Measurements from ENCODE around the gene FRK. TPM values are rescaled to one million over a fixed set of nuclear protein-coding genes. Genes with fewer than 3 reads are reported as not detected.
"Not testable (repeated sequence)": the region's sequence is repeated elsewhere in the genome, so short reads cannot be mapped to it uniquely, and the experiment has no call there.

Gene FRK
- polyA plus RNA-seq, 3 donors from 2014 or later: not detected

GRCh38 chr6:115909923-115910546 is 150.7 kb downstream of the FRK start:
- Mint-ChIP-seq H3K9me3 (peaks cover 0 to 4% (median 0%) of the 10 kb centered on the region in 6 donors), H3K27ac (no peak overlapping the region), H3K4me1 (no peaks in the 10 kb centered on the region), H3K4me3 (no peak overlapping the region), H3K27me3 (ENCODE audit: low read depth in 3 of 3) (peaks cover 0 to 4% (median 1%) of the 10 kb centered on the region in 3 donors), H3K36me3 (no peaks in the 10 kb centered on the region)
- DNase-seq: no peak

DNA sequence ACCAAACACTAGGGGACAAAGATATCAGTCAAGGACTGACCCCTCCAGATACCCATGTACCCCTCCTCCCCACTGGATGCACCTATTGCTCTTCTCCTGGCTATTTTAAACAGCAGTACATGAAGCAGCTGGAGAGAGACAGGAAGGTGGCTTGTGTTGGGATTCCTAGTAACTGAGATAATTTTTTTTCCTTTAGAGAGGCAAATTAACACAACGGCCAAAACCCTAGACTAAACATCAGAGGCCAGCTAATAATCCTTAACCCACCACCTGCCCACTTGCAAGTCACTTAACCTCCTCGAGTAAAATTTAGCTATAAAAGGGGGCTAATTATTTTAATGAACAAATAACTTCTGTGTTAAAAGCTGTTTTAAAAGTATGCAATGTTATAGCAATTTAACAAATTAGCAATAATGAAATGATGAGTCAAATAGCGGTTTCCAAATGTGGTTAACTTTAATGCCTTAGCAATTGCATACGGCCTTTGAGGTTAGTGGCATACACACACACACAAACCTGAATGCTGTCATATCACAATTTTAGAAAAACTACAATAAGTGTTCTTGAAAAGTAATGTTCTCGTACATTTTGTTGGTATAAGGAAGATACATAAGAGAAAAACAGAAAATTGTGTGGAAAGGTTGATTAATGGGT is 151.7 kb downstream of the FRK start:
- Mint-ChIP-seq H3K4me1 (no peaks in the 10 kb centered on the region), H3K36me3 (no peaks in the 10 kb centered on the region), H3K4me3 (no peak overlapping the region)

DNA sequence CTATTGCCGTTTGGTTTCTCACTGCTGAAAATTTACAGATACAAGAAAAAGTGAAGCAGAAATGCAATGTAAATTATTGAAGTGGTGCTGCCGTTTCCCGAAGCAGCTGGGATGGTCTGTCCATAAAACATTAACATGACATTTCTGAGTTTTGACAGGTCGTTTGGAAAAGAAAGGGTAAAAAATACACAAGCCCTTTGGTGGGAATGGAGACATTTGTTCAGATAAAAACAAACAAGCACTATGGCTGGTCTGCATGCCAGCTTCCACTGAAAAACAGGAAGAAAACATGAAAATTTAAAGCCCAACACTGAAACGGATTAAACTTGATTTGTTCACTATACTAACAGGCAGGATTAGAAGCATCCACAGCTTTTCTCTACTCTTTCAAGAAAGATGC is 155.2 kb downstream of the FRK start:
- Mint-ChIP-seq H3K4me1 (no peaks in the 10 kb centered on the region), H3K9me3 (peaks cover 0 to 1% (median 0%) of the 10 kb centered on the region in 6 donors), H3K27ac (no peak overlapping the region), H3K27me3 (ENCODE audit: low read depth in 3 of 3) (peaks cover 0 to 3% (median 2%) of the 10 kb centered on the region in 3 donors), H3K36me3 (no peaks in the 10 kb centered on the region), H3K4me3 (no peak overlapping the region)
- DNase-seq: no peak

More for the DNA sequence above, 151.7 kb downstream of the FRK start:
- Mint-ChIP-seq H3K9me3 (peaks cover 0 to 3% (median 0%) of the 10 kb centered on the region in 6 donors), H3K27me3 (ENCODE audit: low read depth in 3 of 3) (peaks cover 0 to 4% (median 1%) of the 10 kb centered on the region in 3 donors), H3K27ac (no peak overlapping the region)
- no peak for DNase-seq

- Mint-ChIP-seq H3K4me3 (no peak overlapping the region), H3K27ac (no peak overlapping the region), H3K4me1 (no peaks in the 10 kb centered on the region), H3K9me3 (no peaks in the 10 kb centered on the region), H3K36me3 (no peaks in the 10 kb centered on the region), H3K27me3 (ENCODE audit: low read depth in 3 of 3) (peaks cover 0 to 3% (median 0%) of the 10 kb centered on the region in 3 donors)
- no peak for DNase-seq
These were observed 158.3 kb downstream of the FRK start for GRCh38 chr6:115902436-115902835.

- H3K4me3 Mint-ChIP-seq: no peak overlapping the region
- no peak for DNase-seq
- peaks cover 0 to 4% (median 0%) of the 10 kb centered on the region in 3 donors for H3K27me3 Mint-ChIP-seq (ENCODE audit: low read depth in 3 of 3)
- H3K36me3 Mint-ChIP-seq: no peaks in the 10 kb centered on the region
- no peaks in the 10 kb centered on the region for H3K9me3 Mint-ChIP-seq
- H3K27ac Mint-ChIP-seq: no peak overlapping the region
- no peaks in the 10 kb centered on the region for H3K4me1 Mint-ChIP-seq
These were observed 158.8 kb downstream of the FRK start for GRCh38 chr6:115901896-115902295.

GRCh38 chr6:115899730-115900282 is 160.9 kb downstream of the FRK start:
- Mint-ChIP-seq H3K4me3 (no peak overlapping the region), H3K4me1 (no peaks in the 10 kb centered on the region), H3K27me3 (ENCODE audit: low read depth in 3 of 3) (peaks cover 0 to 7% (median 0%) of the 10 kb centered on the region in 3 donors), H3K36me3 (no peaks in the 10 kb centered on the region), H3K27ac (no peak overlapping the region), H3K9me3 (no peaks in the 10 kb centered on the region)
- DNase-seq: no peak

- peaks cover 0 to 8% (median 0%) of the 10 kb centered on the region in 3 donors for H3K27me3 Mint-ChIP-seq (ENCODE audit: low read depth in 3 of 3)
- no peaks in the 10 kb centered on the region for H3K4me1 Mint-ChIP-seq
- no peak overlapping the region for H3K27ac Mint-ChIP-seq
- no peak overlapping the region for H3K4me3 Mint-ChIP-seq
- DNase-seq: no peak
- no peaks in the 10 kb centered on the region for H3K9me3 Mint-ChIP-seq
- H3K36me3 Mint-ChIP-seq: no peaks in the 10 kb centered on the region
These were observed 162.4 kb downstream of the FRK start for GRCh38 chr6:115898246-115898645.

DNA sequence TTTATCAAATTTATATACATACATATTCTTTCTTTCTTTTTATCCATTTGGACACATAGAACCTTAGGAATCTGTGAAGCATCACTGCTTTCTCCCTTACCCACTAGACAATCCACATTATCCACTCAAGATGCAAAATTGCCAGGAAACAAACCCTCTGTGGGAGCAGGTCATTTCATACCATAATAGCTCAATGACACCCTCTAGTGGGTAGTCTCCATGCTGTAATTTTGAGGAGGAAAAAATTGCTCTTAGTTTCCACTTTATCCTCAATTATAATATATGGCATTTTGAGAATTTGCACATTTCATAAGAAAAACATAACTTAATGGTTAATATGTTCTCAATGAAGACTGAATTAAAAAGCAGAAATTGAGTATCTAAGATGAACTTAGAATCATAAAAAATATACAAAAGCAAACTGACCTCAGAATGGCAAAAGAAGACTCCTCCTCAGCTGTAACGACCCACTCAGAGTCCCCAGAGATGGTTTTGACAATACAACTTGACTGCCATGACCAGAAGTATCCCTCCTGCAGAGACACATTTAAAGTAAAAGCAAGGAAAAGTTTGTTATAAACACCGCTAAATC is 164.1 kb downstream of the FRK start:
- H3K4me3 Mint-ChIP-seq: no peak overlapping the region
- H3K27ac Mint-ChIP-seq: no peak overlapping the region
- peaks cover 0 to 6% (median 0%) of the 10 kb centered on the region in 3 donors for H3K27me3 Mint-ChIP-seq (ENCODE audit: low read depth in 3 of 3)

GRCh38 chr6:115894426-115894992 is 166.2 kb downstream of the FRK start:
- no peak for DNase-seq
- H3K27me3 Mint-ChIP-seq (ENCODE audit: low read depth in 3 of 3): peaks cover 0 to 6% (median 0%) of the 10 kb centered on the region in 3 donors
- H3K4me3 Mint-ChIP-seq: no peak overlapping the region
- no peaks in the 10 kb centered on the region for H3K36me3 Mint-ChIP-seq
- no peaks in the 10 kb centered on the region for H3K4me1 Mint-ChIP-seq
- H3K9me3 Mint-ChIP-seq: peaks cover 0 to 7% (median 0%) of the 10 kb centered on the region in 6 donors
- no peak overlapping the region for H3K27ac Mint-ChIP-seq

More for the DNA sequence above, 164.1 kb downstream of the FRK start:
- H3K36me3 Mint-ChIP-seq: no peaks in the 10 kb centered on the region
- H3K4me1 Mint-ChIP-seq: no peaks in the 10 kb centered on the region
- no peak for DNase-seq
- H3K9me3 Mint-ChIP-seq: peaks cover 0 to 4% (median 0%) of the 10 kb centered on the region in 6 donors

GRCh38 chr6:115891750-115892149 is 168.9 kb downstream of the FRK start:
- Mint-ChIP-seq H3K36me3 (no peaks in the 10 kb centered on the region), H3K4me1 (no peaks in the 10 kb centered on the region)

DNA sequence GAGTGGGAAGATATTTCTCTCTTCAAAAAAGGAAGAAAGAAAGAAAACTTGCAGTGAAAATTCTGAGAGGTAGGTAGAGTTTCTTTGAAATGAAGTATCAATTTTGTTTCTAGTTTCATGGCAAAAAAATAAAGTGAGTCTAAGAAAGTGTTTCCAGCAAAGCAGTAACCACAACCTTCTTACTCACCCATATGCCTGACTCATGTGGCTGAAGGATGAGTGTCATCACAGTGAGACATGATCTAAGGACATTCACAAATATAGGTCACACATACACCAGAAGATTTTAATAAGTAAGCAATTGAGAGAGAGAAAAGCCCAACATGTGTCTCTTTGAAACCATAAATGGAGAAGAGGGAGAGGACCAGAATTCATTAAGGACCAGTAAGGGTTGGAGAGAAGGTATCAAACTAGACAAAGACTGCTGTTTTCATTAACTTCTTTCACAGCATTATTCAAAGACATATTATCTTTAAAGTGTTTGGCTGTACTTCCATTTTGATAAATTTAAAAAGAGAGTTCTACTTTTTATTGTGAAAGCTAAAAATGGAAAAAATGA is 169.5 kb downstream of the FRK start:
- Mint-ChIP-seq H3K9me3 (peaks cover 0 to 14% (median 0%) of the 10 kb centered on the region in 6 donors), H3K4me3 (no peak overlapping the region), H3K27ac (no peak overlapping the region), H3K27me3 (ENCODE audit: low read depth in 3 of 3) (peaks cover 0 to 3% (median 0%) of the 10 kb centered on the region in 3 donors), H3K36me3 (no peaks in the 10 kb centered on the region), H3K4me1 (no peaks in the 10 kb centered on the region)
- no peak for DNase-seq

More at GRCh38 chr6:115891750-115892149, 168.9 kb downstream of the FRK start:
- no peak overlapping the region for H3K27ac Mint-ChIP-seq
- DNase-seq: no peak
- H3K9me3 Mint-ChIP-seq: peaks cover 0 to 14% (median 0%) of the 10 kb centered on the region in 6 donors
- peaks cover 0 to 3% (median 0%) of the 10 kb centered on the region in 3 donors for H3K27me3 Mint-ChIP-seq (ENCODE audit: low read depth in 3 of 3)
- no peak overlapping the region for H3K4me3 Mint-ChIP-seq

- peaks cover 0 to 14% (median 2%) of the 10 kb centered on the region in 6 donors for H3K9me3 Mint-ChIP-seq
- no peak overlapping the region for H3K4me3 Mint-ChIP-seq
- H3K36me3 Mint-ChIP-seq: no peaks in the 10 kb centered on the region
- H3K27ac Mint-ChIP-seq: no peak overlapping the region
- no peaks in the 10 kb centered on the region for H3K4me1 Mint-ChIP-seq
- peaks cover 0 to 3% (median 0%) of the 10 kb centered on the region in 3 donors for H3K27me3 Mint-ChIP-seq (ENCODE audit: low read depth in 3 of 3)
- DNase-seq: no peak
These were observed 170.5 kb downstream of the FRK start for GRCh38 chr6:115890238-115890637.

- DNase-seq; H3K27ac Mint-ChIP-seq; H3K36me3 Mint-ChIP-seq; H3K27me3 Mint-ChIP-seq (ENCODE audit: low read depth in 3 of 3); H3K4me3 Mint-ChIP-seq; H3K4me1 Mint-ChIP-seq: not testable (repeated sequence)
- H3K9me3 Mint-ChIP-seq: peaks cover 0 to 14% (median 2%) of the 10 kb centered on the region in 6 donors
These were observed 171.8 kb downstream of the FRK start for GRCh38 chr6:115888687-115889470.
